Measurements from ENCODE around the gene SIDT1. TPM values are rescaled to one million over a fixed set of nuclear protein-coding genes. Genes with fewer than 3 reads are reported as not detected.
A peak's percentile ranks its signal among the peaks of the same experiment; 100 is the strongest.

Gene SIDT1
- under 0.01 and 0.52 TPM in 2 replicates for total RNA-seq

- DNase-seq (ENCODE audit: low read depth), result peak; percentile 29
Measured at GRCh38 chr3:113531826-113532697, at the start of gene SIDT1. Gene SIDT1 (plus strand): TSS chr3:113532555. CDS start chr3:113533022, 467 bp downstream.

DNA sequence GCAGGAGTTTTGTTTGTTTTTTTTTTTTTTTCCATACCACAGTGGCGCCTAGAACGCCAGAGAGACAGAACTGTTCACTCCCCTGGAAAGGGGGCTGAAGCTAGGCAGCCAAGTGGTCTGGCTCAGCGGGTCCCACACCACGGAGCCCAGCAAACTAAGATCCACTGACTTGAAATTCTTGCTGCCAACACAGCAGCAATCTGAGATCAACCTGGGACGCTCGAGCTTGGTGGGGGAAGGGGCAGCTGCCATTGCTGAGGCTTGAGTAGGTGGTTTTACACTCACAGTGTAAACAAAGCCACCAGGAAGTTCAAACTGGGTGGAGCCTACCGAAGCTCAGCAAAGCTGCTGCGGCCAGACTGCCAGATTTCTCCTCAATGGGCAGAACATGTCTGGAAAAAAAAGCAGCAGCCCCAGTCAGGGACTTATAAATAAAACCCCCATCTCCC lies 47.2 kb upstream of the SIDT1 start:
- DNase-seq (ENCODE audit: low read depth), result no peak

DNA sequence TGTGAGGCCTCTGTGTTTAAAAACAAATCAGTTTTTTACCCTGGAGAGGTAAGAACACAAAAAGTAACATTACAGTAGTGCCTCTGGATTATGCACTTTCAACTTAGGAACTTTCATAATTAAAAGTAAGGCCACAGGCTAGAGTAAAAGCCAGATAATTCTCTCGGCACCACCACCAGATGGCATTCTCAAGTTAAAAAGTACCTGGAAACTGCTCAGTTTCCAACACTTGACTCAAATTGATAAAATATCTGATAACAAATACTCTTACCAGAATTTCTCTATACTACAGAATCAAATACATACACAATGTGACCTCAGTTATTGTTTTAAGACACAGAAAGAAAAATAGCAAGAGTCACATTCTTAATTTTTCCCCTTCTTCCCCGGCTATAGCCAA lies 37.3 kb upstream of the SIDT1 start:
- DNase-seq (ENCODE audit: low read depth), result peak; percentile 56

DNA sequence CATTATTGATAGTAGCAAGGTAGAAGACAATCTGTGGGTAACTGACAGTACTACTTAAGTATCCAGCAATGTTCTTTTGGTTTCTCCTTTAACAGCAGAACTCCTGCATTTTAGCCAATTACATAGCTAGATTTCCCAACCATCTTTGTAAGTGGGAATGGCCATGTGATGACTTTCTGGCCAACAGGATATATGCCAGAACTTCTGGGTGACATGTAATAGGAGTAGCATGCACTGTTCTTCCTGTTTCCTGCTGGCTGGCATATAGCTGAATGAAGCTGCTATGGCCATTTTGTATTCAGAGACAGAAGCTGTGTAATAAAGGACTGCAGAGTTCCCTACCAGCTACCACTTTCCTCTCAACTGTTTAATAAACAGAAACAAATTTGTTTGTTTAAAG lies 35.4 kb upstream of the SIDT1 start:
- DNase-seq (ENCODE audit: low read depth), result no peak

GRCh38 chr3:113498221-113499005 lies 33.9 kb upstream of the SIDT1 start:
- no peak for DNase-seq (ENCODE audit: low read depth)

GRCh38 chr3:113499081-113499480 lies 33.3 kb upstream of the SIDT1 start:
- no peak for DNase-seq (ENCODE audit: low read depth)

GRCh38 chr3:113501597-113501996 lies 30.8 kb upstream of the SIDT1 start:
- DNase-seq (ENCODE audit: low read depth), result no peak

DNA sequence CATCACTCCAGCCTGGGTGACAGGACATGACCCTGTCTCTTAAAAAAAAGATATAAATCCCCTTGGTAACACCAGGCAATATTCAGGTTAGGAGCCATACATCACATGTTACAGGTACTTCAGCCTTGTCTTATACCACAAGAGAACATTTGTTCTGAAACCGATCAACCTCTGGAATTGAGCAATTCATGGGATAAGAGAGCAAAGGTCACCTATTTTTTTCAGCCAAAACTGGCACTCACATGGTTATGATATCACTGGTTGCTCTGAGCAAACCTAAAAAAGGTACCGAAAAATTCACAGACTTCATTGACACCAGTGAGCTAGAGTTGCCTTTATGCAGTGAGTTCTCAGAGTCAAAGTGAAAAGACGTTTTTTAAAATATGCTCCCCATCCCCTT lies 26.5 kb upstream of the SIDT1 start:
- DNase-seq (ENCODE audit: low read depth), result no peak

DNA sequence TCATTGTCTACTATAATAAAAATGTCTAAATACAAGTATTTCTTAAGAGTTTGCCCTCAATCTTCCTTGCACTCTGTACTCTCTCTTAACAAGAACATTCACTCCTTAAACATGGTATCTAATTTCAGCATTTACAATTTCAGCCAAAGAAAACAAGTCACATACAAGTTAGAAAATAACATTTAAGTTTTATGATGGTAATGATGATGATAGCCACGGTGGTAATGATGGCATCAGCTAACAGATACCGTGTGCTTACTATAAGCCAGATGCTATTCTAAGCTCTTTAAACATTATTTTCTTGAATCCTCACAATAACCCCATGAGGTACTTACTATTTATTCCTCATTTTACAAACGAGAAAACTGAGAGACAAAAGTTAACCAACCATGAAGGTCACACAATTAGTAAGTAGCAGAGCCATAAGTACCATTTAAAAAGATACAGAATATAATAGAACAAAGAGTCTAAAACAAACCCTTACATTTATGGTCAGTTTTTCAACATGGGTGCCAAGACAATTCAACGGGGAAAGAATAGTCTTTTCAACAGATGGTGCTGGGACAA lies 24.8 kb upstream of the SIDT1 start:
- no peak for DNase-seq (ENCODE audit: low read depth)

DNA sequence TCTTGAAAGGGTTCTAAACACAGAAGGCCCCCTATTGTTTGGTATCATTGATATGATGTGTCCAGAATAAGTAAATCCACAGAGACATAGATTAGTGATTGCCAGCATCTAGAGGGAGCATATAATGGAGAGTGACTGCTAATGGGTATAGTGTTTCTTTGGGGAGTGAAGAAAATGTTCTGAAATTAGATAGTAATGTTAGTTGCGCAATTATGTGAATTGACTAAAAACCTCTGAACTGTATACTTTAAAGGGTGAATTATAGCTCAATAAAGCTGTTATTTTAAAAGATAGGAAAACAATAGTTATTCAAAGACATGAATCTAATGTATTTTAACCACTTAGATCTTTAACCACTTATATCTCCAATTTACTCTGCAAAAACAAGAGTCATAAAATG lies 23.4 kb upstream of the SIDT1 start:
- DNase-seq (ENCODE audit: low read depth), result no peak

DNA sequence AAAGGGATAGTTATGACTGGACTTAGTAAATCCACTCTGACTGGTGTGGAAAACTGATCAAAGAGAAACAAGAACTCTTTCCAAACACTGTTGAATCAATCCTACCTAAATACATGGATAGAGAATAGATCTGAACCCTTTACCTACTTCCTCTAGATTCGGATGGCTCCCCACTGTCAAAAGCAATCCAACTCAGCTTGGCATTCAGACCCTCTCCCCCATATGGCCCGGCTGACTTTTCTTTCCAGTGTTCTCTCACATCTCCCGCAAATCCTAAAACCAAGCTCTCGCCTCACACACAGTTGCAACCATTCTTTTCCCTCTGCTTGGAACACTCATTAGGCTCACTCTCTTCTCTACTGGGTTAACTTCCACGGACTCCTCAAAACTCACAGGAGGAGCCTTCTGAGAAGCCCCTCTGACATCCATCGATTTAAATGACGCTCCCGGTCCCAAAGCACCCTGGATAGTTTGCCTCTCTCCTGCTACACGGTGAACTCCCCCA lies 18.0 kb upstream of the SIDT1 start:
- DNase-seq (ENCODE audit: low read depth), result peak; percentile 30

- no peak for DNase-seq (ENCODE audit: low read depth)
Measured at GRCh38 chr3:113516115-113516505, 16.2 kb upstream of the SIDT1 start.

- no peak for DNase-seq (ENCODE audit: low read depth)
Measured at GRCh38 chr3:113521981-113522380, 10.4 kb upstream of the SIDT1 start.

- DNase-seq (ENCODE audit: low read depth), result no peak
Measured at GRCh38 chr3:113523241-113523640, 9.1 kb upstream of the SIDT1 start.

- no peak for DNase-seq (ENCODE audit: low read depth)
Measured at GRCh38 chr3:113532698-113533533, 561 bp downstream of the SIDT1 start.

DNA sequence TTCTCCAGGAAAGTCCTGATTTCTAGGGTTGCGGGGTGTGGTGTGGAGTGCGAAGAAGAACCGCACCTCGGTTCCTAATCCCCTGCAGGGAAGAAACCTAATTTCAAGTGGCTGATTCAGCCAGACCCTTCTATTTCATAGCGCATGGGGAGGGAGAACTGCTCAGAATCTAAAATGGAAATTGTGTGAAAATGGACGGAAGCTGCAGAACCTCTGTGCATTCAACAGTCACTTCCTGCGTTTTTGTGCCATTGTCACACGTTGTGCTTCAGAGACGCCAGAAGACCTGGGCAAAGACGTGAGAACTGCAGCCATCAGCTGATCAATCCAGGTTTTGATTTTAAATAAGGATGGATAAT lies 1.2 kb downstream of the SIDT1 start:
- no peak for DNase-seq (ENCODE audit: low read depth)

DNA sequence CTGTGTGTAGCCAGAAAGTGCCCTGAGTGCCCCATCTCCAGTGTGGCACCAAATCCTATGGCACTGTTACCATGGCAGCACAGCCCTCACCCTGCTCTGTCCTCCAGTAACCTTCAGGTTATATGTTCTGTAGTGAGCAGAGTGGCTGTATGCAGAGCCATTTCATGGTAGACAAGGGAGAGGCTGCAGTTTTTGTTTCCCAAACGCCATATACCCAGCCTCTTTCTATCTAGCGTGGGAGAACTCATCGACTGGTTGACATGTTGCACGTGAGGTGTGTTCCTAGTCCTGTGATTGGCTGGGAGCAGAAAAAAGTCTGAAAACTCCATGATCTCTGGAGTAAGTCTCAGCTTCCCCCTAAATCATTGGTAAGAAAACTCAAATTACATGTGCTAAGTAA lies 2.0 kb downstream of the SIDT1 start:
- no peak for DNase-seq (ENCODE audit: low read depth)

GRCh38 chr3:113535898-113536297 lies 3.5 kb downstream of the SIDT1 start:
- DNase-seq (ENCODE audit: low read depth), result no peak

DNA sequence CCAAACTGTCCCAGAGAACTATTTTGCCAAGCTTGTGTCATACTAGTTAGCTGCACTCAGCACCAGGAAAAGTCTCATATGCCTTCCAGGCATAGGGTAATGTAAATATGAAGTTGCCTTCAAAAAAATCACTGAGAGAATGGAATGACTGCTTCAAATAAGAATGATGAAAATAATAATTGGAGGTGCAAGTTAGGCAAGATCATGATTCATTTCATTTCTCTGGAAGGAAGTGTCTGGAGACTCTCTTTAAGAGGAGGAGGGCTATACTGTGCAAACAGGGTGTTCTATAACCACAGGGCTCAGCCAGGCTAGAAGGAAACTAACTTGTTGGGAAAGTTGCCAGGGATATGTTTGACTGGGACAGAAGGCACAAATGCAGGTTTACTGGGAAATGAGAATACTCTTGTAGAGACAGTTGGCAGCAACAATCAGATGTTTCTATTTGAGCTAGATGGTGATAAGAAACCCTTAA lies 4.3 kb downstream of the SIDT1 start:
- DNase-seq (ENCODE audit: low read depth), result peak; percentile 49

DNA sequence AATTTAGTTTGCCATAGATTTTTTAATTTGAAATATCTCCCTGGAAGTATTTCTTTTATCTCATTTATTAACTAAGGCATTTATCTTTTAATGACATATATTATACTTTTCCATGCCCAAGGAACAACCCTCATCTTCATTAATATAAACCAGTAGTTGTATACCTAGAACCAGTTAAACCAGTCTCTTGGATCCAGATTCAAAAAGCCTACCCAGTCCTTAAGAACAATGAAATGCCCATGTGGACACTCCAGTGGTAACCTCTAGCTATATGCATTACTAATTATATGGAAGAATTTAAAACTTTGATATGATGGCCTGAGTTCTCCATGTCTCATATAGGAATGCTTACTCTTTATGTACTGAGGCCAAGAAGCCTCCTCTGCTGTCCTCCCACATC lies 4.8 kb downstream of the SIDT1 start:
- DNase-seq (ENCODE audit: low read depth), result no peak

DNA sequence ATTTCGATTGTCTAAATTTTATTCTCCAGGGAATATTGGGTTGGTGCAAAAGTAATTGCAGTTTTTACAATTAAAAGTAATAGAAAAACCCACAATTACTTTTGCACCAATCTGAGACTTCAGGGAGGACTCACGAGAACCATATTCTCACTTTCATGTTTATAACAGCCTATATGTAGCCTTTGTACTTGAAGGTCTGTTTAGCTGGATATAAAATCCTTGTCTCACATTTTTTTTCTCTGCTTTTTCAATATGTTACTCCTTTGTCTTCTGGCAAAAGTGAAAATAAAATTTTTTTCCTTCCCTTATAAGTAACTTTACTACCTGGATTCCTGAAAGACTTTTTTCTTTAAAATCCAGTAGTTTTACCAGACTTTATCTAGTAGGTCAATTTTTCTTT lies 9.2 kb downstream of the SIDT1 start:
- DNase-seq (ENCODE audit: low read depth), result no peak

All from renal cortical epithelial cell (primary cell).